ENCODE measurements around the gene PHEX.

Gene PHEX

GRCh38 chrX:22037911-22038537 is 5.9 kb downstream of the PHEX start:
- no peak for TF ChIP-seq CTCF (IDR thresholded peaks at IDR 0.05; ENCODE audit: low read depth, low read length)
- no peak overlapping the region for H3K4me3 ChIP-seq (ENCODE audit: low read depth, low read length)

GRCh38 chrX:22039541-22039940 is 7.4 kb downstream of the PHEX start:
- H3K4me3 ChIP-seq (ENCODE audit: low read depth, low read length): no peak overlapping the region
- TF ChIP-seq CTCF (IDR thresholded peaks at IDR 0.05; ENCODE audit: low read depth, low read length): no peak

- TF ChIP-seq CTCF (IDR thresholded peaks at IDR 0.05; ENCODE audit: low read depth, low read length): no peak
- H3K4me3 ChIP-seq (ENCODE audit: low read depth, low read length): no peak overlapping the region
These were observed 8.1 kb downstream of the PHEX start for GRCh38 chrX:22040184-22040583.

GRCh38 chrX:22041907-22042530 is 9.9 kb downstream of the PHEX start:
- H3K4me3 ChIP-seq (ENCODE audit: low read depth, low read length): no peak overlapping the region
- TF ChIP-seq CTCF (IDR thresholded peaks at IDR 0.05; ENCODE audit: low read depth, low read length): no peak

GRCh38 chrX:22043872-22044271 is 11.7 kb downstream of the PHEX start:
- TF ChIP-seq CTCF (IDR thresholded peaks at IDR 0.05; ENCODE audit: low read depth, low read length): no peak
- H3K4me3 ChIP-seq (ENCODE audit: low read depth, low read length): no peak overlapping the region

- TF ChIP-seq CTCF (IDR thresholded peaks at IDR 0.05; ENCODE audit: low read depth, low read length): no peak
- H3K4me3 ChIP-seq (ENCODE audit: low read depth, low read length): no peak overlapping the region
These were observed 15.3 kb downstream of the PHEX start for GRCh38 chrX:22047468-22047867.

GRCh38 chrX:22053481-22053880 is 21.4 kb downstream of the PHEX start:
- TF ChIP-seq CTCF (IDR thresholded peaks at IDR 0.05; ENCODE audit: low read depth, low read length): no peak

More at GRCh38 chrX:22053481-22053880, 21.4 kb downstream of the PHEX start:
- H3K4me3 ChIP-seq (ENCODE audit: low read depth, low read length): no peak overlapping the region
